Measurements from ENCODE around the gene AIPL1.

DNA sequence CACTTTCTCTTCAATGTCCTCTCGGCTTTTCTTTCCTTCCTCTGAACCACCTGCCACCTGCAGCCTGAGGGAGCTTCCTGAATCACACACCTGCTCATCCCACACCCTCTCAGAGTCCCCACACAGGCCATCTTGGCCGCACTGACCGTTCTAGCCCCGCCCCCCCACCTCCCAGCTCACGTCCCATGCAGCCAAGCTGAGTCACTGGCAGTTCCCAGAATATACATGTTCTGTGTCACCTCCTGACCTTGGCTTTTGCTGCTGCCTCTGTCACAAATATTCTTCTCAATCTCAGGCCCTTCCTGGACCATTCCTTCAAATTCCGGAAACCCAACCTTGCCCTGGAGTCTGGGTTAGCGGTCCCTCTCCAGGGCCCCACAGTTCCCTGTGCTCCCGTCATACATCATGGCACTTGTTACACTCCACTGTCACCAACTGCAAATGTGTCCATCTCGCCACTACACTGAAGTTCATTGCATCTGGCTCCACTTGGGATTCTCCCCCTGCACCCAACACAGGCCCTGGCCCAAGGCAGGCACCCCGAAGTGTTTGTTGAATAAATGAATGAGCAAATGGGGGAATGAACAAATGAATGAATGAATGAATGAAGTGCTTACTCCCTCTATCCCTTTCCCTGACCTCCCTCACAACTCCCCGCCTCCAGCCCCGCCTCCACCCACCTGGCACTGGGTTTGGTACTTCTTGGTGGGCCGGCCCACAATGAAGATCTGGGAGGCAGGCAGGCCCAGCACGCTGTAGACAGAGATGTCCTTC is 22.2 kb upstream of the AIPL1 start:
- no peak for TF ChIP-seq POLR2A (IDR thresholded peaks at IDR 0.05)
- TF ChIP-seq, protein P1, sequence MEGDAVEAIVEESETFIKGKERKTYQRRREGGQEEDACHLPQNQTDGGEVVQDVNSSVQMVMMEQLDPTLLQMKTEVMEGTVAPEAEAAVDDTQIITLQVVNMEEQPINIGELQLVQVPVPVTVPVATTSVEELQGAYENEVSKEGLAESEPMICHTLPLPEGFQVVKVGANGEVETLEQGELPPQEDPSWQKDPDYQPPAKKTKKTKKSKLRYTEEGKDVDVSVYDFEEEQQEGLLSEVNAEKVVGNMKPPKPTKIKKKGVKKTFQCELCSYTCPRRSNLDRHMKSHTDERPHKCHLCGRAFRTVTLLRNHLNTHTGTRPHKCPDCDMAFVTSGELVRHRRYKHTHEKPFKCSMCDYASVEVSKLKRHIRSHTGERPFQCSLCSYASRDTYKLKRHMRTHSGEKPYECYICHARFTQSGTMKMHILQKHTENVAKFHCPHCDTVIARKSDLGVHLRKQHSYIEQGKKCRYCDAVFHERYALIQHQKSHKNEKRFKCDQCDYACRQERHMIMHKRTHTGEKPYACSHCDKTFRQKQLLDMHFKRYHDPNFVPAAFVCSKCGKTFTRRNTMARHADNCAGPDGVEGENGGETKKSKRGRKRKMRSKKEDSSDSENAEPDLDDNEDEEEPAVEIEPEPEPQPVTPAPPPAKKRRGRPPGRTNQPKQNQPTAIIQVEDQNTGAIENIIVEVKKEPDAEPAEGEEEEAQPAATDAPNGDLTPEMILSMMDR (IDR thresholded peaks at IDR 0.05): no peak

Data from lower leg skin (tissue), 3 donors.